HG02970 (cell line): ENCODE results near the gene WDR90.
"Not testable (repeated sequence)": the region's sequence is repeated elsewhere in the genome, so short reads cannot be mapped to it uniquely, and the experiment has no call there.

Experiments used
- ATAC-seq: cut with Tn5 transposase; IDR thresholded peaks from one replicate; pipeline ENCODE4 v1.9.1; 2021; ENCODE audit warnings: mild to moderate bottlenecking, moderate library complexity, moderate number of reproducible peaks; ENCODE audit not compliant: unreplicated experiment, low FRiP score

The WDR90 gene

GRCh38 chr16:704047-704446 is 54.9 kb downstream of the WDR90 start:
- ATAC-seq = no peak

DNA sequence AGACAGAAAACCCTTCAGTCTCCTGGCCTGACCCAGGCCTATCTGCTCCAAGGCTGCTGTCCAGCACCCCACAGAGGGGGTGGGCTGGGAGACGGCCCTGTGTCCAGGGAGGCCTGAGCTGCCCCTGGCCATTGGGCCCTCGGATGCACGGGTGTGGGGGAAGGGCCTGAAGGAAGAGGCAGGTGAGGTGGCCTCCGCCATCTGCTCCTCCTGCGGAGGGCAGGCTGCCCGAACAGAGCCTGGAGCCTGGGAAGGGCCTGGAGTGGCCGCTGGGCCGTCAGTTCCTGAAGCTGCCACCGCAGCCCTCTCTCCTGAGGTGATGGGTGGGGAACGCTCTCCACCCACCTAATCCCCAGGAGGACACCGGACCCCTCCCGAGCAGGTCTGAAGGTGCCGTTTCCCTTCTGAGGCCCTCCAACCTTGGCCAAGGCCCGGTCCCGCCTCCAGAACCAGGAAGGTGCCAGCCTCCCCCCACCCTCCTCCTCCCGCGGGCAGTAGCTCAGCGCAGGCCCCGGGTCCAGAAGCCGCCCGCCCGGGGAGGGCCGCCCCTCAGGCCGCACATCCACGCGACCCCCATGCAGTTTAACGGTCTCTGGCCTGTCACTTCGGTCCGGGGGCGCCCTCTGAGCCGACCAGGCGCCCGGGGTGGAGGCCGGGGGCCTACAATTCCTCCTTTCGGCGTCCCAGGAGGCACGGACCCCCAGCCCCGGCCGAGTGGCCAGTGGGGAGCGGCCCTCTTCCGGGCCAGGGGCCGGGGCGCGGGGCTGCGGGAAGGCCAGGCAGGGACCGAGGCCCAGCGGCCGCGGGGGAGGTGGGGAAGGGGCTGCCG is 55.6 kb downstream of the WDR90 start:
- ATAC-seq = no peak

- ATAC-seq = no peak
Observed at GRCh38 chr16:705431-706188, 56.4 kb downstream of the WDR90 start, which contains the start of gene FBXL16. Gene FBXL16, minus strand, starts transcription at chr16:705801. Its CDS starts 8,396 bp downstream, at chr16:697405.

DNA sequence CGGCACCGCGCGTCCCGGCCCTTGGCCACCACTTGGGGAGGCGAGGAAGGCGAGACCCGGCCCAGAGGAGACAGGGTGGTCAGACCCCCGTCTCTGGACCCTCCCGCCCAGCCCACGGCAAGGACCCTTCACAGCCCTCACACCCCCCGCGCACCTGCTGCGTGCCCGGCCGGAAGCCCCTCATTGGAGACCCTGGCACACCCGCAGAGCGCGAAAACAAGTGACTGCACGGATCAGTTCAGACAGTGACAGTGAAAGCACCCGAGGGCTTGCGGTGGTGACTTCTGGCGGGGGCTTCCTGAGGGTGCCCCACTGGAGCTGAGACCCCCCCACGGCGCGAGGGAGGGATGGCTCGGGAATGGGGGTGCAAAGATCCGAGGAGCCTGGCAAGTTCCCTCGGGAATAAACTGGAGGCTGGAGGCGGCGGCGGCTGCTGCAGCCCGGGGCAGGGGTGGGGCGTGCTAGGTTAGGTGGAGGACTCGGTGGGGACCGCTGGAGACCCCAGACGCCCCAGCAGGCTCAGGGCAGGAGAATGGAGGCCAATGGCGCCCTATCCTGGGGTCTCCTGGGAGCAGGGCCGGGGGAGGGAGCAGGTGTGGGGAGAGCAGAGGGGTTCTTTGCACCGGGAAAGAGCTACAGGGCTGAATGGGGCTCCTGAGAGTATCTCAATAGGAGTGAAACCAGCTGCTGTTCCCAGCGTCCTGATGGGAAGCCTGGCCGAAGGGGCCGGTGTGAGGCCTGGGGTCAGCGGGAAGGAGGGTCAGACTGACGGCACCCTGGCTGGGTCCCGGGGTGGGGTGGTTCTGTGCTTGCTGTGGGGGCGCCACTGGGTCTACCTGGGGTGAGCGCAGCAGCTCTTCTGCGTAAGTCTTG is 57.3 kb downstream of the WDR90 start:
- ATAC-seq = no peak

GRCh38 chr16:707062-707538 is 57.9 kb downstream of the WDR90 start:
- no peak for ATAC-seq

GRCh38 chr16:708019-708418 is 58.9 kb downstream of the WDR90 start:
- no peak for ATAC-seq

DNA sequence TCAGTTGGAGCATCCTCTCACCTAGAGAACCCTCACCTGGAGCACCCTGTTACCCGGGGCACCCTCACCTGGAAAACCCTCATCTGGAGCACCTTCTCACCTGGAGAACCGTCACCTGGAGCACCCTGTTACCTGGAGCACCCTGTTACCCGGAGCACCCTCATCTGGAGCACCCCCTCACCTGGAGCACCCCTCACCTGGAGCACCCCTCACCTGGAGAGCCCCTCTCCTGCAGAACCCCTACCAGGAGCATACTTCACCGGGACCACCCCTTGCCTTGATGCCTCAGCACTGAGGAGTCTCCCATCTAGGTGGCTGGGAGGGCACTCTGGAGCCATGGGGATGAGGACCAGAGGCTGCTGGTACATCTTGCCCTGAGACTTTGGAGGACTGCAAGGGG is 59.8 kb downstream of the WDR90 start:
- ATAC-seq = no peak

GRCh38 chr16:709566-710499 is 60.7 kb downstream of the WDR90 start:
- ATAC-seq = no peak

GRCh38 chr16:710500-711075 is 61.4 kb downstream of the WDR90 start:
- ATAC-seq = no peak

GRCh38 chr16:711084-711483 is 61.9 kb downstream of the WDR90 start:
- no peak for ATAC-seq

DNA sequence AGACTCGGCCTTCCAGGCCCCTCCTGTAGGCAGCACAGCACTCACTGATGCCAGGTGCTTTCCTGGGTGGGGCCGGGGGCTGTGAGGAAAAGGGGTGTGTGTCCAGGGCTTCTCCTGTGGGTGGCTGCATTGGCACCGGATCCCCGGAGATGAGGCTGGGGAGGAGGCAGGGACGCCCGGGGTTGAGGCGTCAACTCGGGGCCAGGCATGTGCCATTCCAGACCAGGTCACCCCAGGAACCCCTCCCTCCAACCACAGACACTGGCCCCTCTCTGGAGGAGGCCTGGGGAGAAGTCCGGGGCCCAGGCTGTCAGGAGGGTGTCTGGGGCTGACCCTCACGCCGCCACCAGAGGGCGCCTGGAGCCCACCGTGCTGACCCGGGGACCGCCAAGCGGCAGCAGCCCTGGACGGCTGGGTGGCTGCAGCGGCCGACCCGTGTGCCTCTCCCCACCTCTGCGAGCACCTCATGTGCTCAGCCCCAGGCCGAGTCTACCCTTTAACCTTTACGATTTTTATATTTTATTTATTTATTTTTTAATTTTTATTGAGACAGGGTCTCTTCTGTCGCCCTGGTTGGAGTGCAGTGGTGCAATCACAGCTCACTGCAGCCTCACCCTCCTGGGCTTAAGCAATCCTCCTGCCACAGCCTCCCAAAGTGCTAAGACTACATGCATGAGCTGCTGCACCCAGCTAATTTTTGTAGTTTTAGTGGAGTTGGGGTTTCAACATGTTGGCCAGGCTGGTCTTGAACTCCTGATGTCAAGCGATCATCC is 62.6 kb downstream of the WDR90 start:
- no peak for ATAC-seq

GRCh38 chr16:712740-713250 is 63.6 kb downstream of the WDR90 start:
- not testable (repeated sequence) for ATAC-seq

- no peak for ATAC-seq
Observed at GRCh38 chr16:714079-714478, 64.9 kb downstream of the WDR90 start.

DNA sequence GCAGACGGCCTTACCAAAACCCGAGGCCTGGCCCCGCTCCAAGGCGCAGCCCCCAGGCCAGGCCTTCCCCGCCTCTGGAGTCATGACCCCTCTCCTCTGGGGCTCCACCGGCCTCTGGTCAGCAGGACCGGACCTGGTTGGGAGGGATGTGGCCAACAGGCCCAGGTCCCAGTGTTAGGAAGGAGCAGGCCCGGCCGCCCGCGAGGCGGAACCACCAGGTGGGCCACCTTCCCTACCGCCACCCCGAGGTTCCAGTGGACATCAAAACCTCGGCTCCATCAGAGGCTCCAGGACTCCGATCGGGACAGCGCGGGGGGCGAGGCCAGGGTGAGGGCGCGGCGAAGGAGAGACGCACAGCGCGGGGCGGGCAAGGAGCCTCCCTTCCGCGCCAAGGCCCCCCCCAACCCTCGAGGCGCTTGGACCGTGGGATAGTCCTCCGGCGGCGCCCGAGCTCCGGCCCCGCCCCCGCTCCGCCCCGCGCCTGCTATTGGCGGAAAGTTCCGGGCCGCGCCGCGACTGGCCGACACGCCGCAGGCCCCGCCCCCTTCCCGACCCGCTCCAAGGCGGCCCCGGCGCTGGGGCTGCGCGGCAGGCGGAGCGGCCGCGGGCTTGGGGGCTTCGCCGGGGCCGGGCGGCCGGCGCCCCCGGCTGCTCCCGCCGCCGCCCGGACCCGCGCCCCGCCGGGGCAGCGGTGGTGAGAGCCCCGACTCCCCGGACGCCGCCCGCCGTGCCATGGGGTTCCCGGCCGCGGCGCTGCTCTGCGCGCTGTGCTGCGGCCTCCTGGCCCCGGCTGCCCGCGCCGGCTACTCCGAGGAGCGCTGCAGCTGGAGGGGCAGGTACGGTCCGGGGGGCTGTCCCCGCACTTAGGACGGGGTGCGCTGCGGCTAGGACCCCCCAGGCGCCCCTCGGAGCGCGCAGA is 65.7 kb downstream of the WDR90 start, which contains the start of gene METRN:
METRN (plus strand) TSS at position 561 of the 919 bp plus-strand sequence; CDS start at position 733, 172 bp downstream.
- ATAC-seq = peak; percentile 52

- peak; percentile 13 for ATAC-seq
Observed at GRCh38 chr16:715477-716199, 66.5 kb downstream of the WDR90 start.

DNA sequence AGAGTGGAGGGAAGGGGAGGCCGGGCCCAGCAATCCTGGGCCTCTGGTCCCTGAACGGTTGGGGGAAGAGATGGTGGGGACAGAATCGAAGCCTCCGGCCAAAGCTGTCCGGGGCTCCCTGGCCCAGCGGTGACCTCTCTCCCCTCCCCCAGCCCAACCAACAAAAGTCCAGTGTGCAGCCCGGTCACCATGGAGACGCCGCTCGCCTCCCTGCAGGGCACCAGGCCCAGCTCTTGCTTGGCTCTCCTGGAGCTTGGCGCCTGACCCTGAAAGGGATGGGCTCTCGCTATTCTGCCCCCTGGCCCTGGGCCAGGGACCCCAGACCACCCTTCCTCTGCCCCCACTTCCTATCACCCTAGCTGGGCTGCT is 67.0 kb downstream of the WDR90 start:
- no peak for ATAC-seq
